Measurements from ENCODE around the gene SLTM.

DNA sequence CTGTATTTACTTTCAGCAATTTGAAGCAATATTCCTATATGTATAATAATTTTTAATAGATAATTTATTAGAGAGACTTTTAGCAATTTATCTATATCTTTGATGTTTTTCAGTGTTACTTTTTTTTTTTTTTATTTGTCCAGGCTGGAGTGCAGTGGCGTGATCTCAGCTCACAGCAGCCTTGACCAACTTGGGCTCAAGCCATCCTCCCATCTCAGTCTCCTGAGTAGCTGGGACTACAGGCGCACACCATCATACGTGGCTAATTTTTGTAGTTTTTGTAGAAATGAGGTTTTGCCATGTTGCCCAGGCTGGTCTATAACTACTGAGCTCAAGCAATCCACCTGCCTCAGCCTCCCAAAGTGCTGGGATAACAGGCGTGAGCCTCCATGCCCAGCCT is 25.3 kb upstream of the SLTM start:
- TF ChIP-seq, protein P1, sequence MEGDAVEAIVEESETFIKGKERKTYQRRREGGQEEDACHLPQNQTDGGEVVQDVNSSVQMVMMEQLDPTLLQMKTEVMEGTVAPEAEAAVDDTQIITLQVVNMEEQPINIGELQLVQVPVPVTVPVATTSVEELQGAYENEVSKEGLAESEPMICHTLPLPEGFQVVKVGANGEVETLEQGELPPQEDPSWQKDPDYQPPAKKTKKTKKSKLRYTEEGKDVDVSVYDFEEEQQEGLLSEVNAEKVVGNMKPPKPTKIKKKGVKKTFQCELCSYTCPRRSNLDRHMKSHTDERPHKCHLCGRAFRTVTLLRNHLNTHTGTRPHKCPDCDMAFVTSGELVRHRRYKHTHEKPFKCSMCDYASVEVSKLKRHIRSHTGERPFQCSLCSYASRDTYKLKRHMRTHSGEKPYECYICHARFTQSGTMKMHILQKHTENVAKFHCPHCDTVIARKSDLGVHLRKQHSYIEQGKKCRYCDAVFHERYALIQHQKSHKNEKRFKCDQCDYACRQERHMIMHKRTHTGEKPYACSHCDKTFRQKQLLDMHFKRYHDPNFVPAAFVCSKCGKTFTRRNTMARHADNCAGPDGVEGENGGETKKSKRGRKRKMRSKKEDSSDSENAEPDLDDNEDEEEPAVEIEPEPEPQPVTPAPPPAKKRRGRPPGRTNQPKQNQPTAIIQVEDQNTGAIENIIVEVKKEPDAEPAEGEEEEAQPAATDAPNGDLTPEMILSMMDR (IDR thresholded peaks at IDR 0.05): no peak
- TF ChIP-seq, protein P2, sequence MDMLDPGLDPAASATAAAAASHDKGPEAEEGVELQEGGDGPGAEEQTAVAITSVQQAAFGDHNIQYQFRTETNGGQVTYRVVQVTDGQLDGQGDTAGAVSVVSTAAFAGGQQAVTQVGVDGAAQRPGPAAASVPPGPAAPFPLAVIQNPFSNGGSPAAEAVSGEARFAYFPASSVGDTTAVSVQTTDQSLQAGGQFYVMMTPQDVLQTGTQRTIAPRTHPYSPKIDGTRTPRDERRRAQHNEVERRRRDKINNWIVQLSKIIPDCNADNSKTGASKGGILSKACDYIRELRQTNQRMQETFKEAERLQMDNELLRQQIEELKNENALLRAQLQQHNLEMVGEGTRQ (IDR thresholded peaks at IDR 0.05; ENCODE audit: borderline replicate concordance, low read depth, low read length): no peak
- no peak for TF ChIP-seq RAD21 (IDR thresholded peaks at IDR 0.05; ENCODE audit: low read length)
- TF ChIP-seq SMC3 (IDR thresholded peaks at IDR 0.05; ENCODE audit: low read depth, low read length): no peak
- no peak for TF ChIP-seq EP300 (IDR thresholded peaks at IDR 0.05; ENCODE audit: borderline replicate concordance in 1 of 2, low read depth in 1 of 2, low read length in 1 of 2)
- TF ChIP-seq, protein P3, sequence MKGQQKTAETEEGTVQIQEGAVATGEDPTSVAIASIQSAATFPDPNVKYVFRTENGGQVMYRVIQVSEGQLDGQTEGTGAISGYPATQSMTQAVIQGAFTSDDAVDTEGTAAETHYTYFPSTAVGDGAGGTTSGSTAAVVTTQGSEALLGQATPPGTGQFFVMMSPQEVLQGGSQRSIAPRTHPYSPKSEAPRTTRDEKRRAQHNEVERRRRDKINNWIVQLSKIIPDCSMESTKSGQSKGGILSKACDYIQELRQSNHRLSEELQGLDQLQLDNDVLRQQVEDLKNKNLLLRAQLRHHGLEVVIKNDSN (IDR thresholded peaks at IDR 0.05; ENCODE audit: borderline replicate concordance, low read depth): no peak
- TF ChIP-seq NFIC (IDR thresholded peaks at IDR 0.05; ENCODE audit: borderline replicate concordance): no peak
- TF ChIP-seq, protein P4, sequence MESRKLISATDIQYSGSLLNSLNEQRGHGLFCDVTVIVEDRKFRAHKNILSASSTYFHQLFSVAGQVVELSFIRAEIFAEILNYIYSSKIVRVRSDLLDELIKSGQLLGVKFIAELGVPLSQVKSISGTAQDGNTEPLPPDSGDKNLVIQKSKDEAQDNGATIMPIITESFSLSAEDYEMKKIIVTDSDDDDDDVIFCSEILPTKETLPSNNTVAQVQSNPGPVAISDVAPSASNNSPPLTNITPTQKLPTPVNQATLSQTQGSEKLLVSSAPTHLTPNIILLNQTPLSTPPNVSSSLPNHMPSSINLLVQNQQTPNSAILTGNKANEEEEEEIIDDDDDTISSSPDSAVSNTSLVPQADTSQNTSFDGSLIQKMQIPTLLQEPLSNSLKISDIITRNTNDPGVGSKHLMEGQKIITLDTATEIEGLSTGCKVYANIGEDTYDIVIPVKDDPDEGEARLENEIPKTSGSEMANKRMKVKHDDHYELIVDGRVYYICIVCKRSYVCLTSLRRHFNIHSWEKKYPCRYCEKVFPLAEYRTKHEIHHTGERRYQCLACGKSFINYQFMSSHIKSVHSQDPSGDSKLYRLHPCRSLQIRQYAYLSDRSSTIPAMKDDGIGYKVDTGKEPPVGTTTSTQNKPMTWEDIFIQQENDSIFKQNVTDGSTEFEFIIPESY (IDR thresholded peaks at IDR 0.05; ENCODE audit: borderline replicate concordance, low read depth): no peak
